Neural cell (in vitro differentiated cells): Measurements from ENCODE around the gene LMO7.

ENCODE experiments used
- RAD21 ChIP-seq: fragments of 450-650 bp; conservative IDR thresholded peaks from 2 replicates; pipeline ENCODE4 v1.6.1; 2014; ENCODE audit warnings: antibody characterized with exemption, mild to moderate bottlenecking, moderate library complexity
- SMC3 ChIP-seq: fragments of 450-650 bp; conservative IDR thresholded peaks from 2 replicates; pipeline ENCODE4 v1.6.1; 2014; ENCODE audit warnings: antibody characterized with exemption, mild to moderate bottlenecking, moderate library complexity; ENCODE audit not compliant: poor library complexity
- TF ChIP-seq, protein P1 (sequence below): fragments of 450-650 bp; IDR thresholded peaks from 2 replicates; pipeline ENCODE4 v1.5.1; 2014; ENCODE audit warnings: antibody characterized with exemption, mild to moderate bottlenecking, moderate library complexity; ENCODE audit not compliant: poor library complexity, severe bottlenecking

DNA sequence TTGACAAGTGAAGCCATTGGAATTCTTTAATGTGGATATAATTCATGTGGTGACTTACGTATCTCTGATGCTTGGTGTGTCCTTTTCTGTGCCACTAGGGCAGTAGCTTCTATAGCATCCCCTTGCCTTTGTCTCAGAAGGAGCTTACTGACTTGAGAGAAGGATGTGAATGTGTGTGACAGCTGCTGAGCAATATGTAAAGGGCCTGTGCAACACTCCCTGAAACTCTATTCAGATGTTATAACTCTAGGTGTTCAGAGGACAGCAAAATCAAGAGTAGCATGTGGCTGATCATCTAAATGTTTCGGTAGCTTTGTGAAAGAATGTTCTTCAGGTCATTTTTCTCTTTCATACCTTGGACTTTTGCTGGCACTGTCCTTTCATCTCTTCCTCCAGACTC is 189.5 kb downstream of the LMO7 start:
- TF ChIP-seq, protein P1, sequence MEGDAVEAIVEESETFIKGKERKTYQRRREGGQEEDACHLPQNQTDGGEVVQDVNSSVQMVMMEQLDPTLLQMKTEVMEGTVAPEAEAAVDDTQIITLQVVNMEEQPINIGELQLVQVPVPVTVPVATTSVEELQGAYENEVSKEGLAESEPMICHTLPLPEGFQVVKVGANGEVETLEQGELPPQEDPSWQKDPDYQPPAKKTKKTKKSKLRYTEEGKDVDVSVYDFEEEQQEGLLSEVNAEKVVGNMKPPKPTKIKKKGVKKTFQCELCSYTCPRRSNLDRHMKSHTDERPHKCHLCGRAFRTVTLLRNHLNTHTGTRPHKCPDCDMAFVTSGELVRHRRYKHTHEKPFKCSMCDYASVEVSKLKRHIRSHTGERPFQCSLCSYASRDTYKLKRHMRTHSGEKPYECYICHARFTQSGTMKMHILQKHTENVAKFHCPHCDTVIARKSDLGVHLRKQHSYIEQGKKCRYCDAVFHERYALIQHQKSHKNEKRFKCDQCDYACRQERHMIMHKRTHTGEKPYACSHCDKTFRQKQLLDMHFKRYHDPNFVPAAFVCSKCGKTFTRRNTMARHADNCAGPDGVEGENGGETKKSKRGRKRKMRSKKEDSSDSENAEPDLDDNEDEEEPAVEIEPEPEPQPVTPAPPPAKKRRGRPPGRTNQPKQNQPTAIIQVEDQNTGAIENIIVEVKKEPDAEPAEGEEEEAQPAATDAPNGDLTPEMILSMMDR: no peak
- TF ChIP-seq RAD21: no peak
- TF ChIP-seq SMC3: no peak
